HFFc6 (cell line): Measurements from ENCODE around the gene ASMT. TPM values are rescaled to one million over a fixed set of nuclear protein-coding genes. Genes with fewer than 3 reads are reported as not detected.

Experiments
- DNase-seq: peaks from one replicate; pipeline ENCODE4 v3.0.0-alpha.2; 2018
- H3K27ac Mint-ChIP-seq: 2 replicates; pipeline ENCODE4 v1.8.0; 2020; ENCODE audit warnings: mild to moderate bottlenecking, mixed read lengths
- H3K27me3 Mint-ChIP-seq: 2 replicates; pipeline ENCODE4 v1.8.0; 2021; ENCODE audit warnings: mild to moderate bottlenecking, moderate library complexity, mixed read lengths; ENCODE audit not compliant: insufficient read depth
- H3K36me3 Mint-ChIP-seq: 2 replicates; pipeline ENCODE4 v1.8.0; 2021; ENCODE audit warnings: low read depth, mixed read lengths
- H3K4me1 Mint-ChIP-seq: 2 replicates; pipeline ENCODE4 v1.8.0; 2020; ENCODE audit warnings: low read depth, mixed read lengths
- H3K4me3 Mint-ChIP-seq: 2 replicates; pipeline ENCODE4 v1.8.0; 2020; ENCODE audit warnings: mild to moderate bottlenecking, moderate library complexity, mixed read lengths
- H3K9me3 Mint-ChIP-seq: 2 replicates; pipeline ENCODE4 v1.8.0; 2020; ENCODE audit warnings: mild to moderate bottlenecking, mixed read lengths
- CTCF ChIP-seq: fragments of 200-600 bp; sonication (generic); IDR thresholded peaks from 2 replicates; pipeline ENCODE4 v1.5.0; 2021; ENCODE audit warnings: antibody characterized with exemption, mild to moderate bottlenecking
- total RNA-seq, 6 experiments: library from RNA; stranded (reverse); fragmentation: NEBNext Ultra II Directional; extraction: Animal tissue kit (Norgen Biotek cat#: 25700); gene quantifications; 2 replicates in 1 of 6; 3 replicates in 5 of 6; pipeline ENCODE4 v1.2.3, GENCODE V29; 2021

Gene ASMT
- total RNA-seq, 6 experiments from 2014 or later = 0.38 TPM; not detected in 5

- H3K36me3 Mint-ChIP-seq = peaks cover 16% of the 10 kb centered on the region
These were observed 8.4 kb upstream of the ASMT start for GRCh38 chrX:1606496-1606895.

GRCh38 chrX:1609311-1609710, 5.5 kb upstream of the ASMT start:
- Mint-ChIP-seq H3K36me3 (no peaks in the 10 kb centered on the region), H3K27ac (no peak overlapping the region), H3K4me1 (no peaks in the 10 kb centered on the region), H3K27me3 (peaks cover 9% of the 10 kb centered on the region), H3K4me3 (no peak overlapping the region), H3K9me3 (no peaks in the 10 kb centered on the region)
- TF ChIP-seq CTCF = no peak
- no peak for DNase-seq

More at GRCh38 chrX:1606496-1606895, 8.4 kb upstream of the ASMT start:
- Mint-ChIP-seq H3K27me3 (peaks cover 6% of the 10 kb centered on the region), H3K27ac (no peak overlapping the region), H3K4me3 (no peak overlapping the region), H3K4me1 (no peaks in the 10 kb centered on the region), H3K9me3 (no peaks in the 10 kb centered on the region)
- no peak for DNase-seq
- TF ChIP-seq CTCF = no peak

- no peak overlapping the region for H3K4me3 Mint-ChIP-seq
- DNase-seq = no peak
- no peak for TF ChIP-seq CTCF
- H3K36me3 Mint-ChIP-seq = no peaks in the 10 kb centered on the region
- H3K27ac Mint-ChIP-seq = no peak overlapping the region
- peaks cover 9% of the 10 kb centered on the region for H3K27me3 Mint-ChIP-seq
- H3K4me1 Mint-ChIP-seq = no peaks in the 10 kb centered on the region
- no peaks in the 10 kb centered on the region for H3K9me3 Mint-ChIP-seq
These were observed 5.1 kb upstream of the ASMT start for GRCh38 chrX:1609762-1610161.

- no peak for TF ChIP-seq CTCF
- DNase-seq = no peak
- Mint-ChIP-seq H3K9me3 (no peaks in the 10 kb centered on the region), H3K27me3 (peaks cover 11% of the 10 kb centered on the region), H3K4me3 (no peak overlapping the region), H3K27ac (no peak overlapping the region), H3K36me3 (no peaks in the 10 kb centered on the region), H3K4me1 (no peaks in the 10 kb centered on the region)
These were observed 4.7 kb upstream of the ASMT start for GRCh38 chrX:1610166-1610565.

DNA sequence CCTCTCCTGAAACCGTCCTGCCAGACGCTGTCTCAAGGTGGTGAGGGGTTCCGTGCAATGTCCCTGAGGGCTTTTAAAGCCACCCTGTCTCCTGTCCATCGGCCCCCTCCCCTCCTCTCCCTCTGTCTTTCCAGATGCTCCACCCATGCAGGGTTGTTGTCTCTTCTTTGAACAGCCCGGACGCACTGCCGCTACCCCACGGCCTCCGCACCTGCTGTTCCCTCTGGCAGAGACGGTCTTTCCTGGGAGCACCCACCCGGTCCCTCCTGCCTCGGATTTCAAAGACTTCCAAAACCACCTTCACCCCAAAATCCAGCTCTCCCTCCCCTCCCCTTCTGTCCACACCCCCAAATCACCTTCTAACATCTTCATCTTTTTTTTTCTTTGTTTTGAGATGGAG, 4.1 kb upstream of the ASMT start:
- Mint-ChIP-seq H3K4me1 (no peaks in the 10 kb centered on the region), H3K36me3 (no peaks in the 10 kb centered on the region), H3K9me3 (no peaks in the 10 kb centered on the region), H3K4me3 (no peak overlapping the region), H3K27me3 (peaks cover 11% of the 10 kb centered on the region), H3K27ac (no peak overlapping the region)
- no peak for TF ChIP-seq CTCF
- no peak for DNase-seq

DNA sequence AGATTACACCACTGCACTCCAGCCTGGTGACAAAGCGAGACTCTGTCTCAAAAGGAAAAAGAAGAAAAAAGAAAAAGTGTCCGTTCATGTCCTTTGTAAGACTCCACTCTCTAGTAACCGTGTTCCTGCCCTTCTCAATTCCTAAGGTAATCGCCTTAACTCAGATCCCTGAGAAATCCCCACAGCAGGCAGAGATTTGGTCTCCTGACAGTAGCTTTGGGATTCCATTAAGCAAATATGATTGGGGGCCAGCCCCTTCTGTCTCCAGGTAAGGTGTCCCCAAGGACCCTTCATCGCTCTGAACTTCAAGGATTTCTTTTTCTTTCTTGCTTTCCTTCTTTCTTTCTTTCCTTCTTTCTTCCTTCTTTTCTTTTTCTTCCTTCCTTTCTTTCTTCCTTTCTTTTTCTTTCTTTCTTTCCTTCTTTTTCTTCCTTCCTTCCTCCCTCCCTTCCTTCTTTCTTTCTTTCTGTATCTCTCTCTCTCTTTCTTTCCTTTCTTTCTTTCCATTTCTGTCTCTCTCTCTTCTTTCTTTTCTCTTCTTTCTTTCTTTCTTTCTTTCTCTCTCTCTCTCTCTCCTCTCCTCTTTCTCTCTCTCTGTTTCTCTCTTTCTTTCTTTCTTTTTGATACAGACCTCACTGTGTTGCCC, 2.1 kb upstream of the ASMT start:
- Mint-ChIP-seq H3K9me3 (no peaks in the 10 kb centered on the region), H3K36me3 (no peaks in the 10 kb centered on the region), H3K27ac (no peak overlapping the region), H3K27me3 (peaks cover 11% of the 10 kb centered on the region), H3K4me1 (no peaks in the 10 kb centered on the region), H3K4me3 (no peak overlapping the region)
- no peak for DNase-seq
- no peak for TF ChIP-seq CTCF
